HG03280 (cell line): Measurements from ENCODE around the gene NPR2.

ENCODE experiments used
- ATAC-seq: cut with Tn5 transposase; IDR thresholded peaks from one replicate; pipeline ENCODE4 v1.9.1; 2021; ENCODE audit warnings: mild to moderate bottlenecking, moderate library complexity; ENCODE audit not compliant: unreplicated experiment

Gene NPR2

DNA sequence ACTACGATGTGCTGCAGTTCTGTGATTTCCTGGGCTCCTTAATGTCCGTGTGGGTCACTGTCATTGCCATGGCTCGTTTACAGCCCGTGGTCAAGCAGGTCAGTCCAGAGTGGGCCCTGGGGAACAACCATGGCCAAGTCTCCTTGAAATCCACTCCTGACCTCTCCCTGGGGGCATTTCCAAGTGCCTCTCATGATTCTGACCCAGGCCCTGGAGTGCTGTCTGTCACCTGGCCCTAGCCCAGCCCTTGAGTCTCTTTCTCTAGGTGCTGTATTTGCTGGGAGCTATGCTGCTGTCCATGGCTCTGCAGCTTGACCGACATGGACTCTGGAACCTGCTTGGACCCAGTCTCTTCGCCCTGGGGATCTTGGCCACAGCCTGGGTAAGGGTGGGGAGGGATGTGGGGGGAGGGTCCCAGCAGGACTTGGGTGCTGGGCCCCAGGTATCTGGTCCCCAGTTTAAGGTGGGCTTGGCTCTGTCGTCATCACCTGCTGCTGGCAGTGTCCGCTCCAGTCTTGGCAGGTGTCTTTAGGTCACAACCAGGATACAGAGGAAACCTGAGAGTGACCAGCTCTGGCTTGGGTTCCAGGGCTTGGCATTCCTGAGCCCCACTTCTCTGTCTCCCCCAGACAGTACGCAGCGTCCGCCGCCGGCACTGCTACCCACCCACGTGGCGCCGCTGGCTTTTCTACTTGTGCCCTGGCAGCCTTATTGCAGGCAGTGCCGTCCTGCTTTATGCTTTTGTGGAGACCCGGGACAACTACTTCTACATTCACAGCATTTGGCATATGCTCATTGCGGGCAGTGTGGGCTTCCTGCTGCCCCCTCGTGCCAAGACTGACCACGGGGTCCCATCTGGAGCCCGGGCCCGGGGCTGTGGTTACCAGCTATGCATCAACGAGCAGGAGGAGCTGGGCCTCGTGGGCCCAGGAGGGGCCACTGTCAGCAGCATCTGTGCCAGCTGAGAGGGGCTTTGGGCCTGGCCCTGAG lies 61.8 kb downstream of the NPR2 start:
- ATAC-seq, result no peak

DNA sequence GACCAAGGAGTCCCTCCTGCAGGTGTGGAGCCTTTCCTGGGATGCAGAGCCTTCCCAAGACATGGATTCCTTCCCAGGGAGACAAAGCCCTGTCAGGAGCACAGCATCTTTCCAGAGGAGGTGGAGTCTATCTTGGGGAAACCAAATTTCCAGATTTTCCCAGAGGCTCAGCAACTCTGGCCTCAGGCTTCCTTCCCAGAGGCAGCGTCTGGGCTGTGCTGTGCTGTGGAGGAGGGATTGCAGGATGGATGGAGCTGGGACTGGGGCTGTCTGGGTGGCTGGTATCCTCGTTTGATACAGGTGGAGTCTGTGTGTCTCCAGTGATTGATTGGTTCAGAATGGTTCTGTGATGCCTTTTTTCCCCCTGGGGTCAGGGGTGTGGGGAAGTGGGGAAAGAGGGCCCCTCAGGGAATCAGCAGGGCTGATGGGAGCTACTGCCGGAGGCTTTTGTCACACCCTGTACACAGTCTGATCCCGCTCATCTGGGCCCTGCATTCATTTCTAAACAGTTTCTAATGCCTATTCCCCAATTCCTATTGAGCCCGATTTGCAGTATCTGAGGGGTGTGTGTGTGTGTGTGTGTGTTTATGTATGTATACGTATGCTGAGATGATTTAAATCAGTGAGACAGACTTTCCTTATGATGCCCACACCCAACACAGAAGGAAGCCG lies 62.8 kb downstream of the NPR2 start:
- ATAC-seq, result no peak

DNA sequence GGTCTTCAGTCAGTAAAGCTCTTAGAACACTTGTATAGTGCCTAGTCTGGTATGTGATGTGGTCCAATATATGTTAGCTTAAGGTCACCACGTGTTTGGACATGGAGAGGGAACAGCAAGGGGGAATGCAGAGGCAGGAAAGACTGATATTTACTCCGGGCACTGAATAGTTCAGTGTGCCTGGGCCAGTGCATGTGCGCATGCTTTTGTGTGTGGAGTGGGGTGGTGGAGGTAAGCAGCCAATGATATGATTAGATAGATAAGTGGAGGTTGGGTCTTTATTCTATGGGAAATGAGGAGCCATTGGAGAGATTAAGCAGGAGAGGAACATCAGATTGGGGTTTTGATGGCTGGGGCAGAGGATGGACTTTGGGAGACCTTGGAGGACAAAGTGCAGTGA lies 64.8 kb downstream of the NPR2 start:
- ATAC-seq, result no peak

DNA sequence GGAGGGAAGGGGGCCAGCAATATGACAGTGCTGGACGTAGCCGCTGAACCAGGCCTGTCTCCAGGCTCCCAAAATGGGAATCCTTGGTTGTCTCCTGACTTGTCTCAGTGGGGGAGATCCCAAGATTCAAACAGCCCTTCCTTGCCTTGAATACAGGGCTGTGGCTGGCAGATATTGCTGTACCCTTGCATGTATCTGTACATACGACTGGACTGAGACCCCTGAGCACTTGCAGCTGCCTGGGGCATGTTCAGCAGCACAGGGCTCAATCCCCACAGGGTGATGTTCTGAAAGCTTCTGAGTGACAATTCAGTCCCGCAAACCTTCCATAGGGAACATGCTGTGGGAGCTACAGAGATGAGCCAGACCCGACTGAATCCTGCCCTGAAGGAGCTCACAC lies 65.5 kb downstream of the NPR2 start:
- no peak for ATAC-seq

DNA sequence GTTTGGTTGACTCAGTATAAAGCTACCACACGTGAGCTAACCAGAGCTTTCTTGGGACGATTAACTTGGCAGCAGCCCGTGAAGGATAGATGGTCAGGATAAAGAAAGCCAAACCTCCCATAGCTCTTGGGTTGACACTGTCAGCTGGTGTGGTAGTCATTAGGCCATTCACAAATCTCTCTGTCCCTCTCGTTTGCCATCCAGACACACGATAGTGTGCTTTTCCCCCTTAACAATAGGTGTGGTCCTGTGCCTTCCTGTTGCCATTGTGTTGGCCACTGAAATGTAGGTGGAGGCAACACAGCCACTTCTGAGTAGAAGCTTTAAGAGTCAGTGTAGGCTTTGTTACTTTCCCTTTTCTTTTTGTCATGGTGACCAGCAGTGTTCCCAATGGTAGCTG lies 67.1 kb downstream of the NPR2 start:
- ATAC-seq, result no peak
